Measurements from ENCODE around the gene ARFRP1.
"Not testable (repeated sequence)": the region's sequence is repeated elsewhere in the genome, so short reads cannot be mapped to it uniquely, and the experiment has no call there.

The ARFRP1 gene

DNA sequence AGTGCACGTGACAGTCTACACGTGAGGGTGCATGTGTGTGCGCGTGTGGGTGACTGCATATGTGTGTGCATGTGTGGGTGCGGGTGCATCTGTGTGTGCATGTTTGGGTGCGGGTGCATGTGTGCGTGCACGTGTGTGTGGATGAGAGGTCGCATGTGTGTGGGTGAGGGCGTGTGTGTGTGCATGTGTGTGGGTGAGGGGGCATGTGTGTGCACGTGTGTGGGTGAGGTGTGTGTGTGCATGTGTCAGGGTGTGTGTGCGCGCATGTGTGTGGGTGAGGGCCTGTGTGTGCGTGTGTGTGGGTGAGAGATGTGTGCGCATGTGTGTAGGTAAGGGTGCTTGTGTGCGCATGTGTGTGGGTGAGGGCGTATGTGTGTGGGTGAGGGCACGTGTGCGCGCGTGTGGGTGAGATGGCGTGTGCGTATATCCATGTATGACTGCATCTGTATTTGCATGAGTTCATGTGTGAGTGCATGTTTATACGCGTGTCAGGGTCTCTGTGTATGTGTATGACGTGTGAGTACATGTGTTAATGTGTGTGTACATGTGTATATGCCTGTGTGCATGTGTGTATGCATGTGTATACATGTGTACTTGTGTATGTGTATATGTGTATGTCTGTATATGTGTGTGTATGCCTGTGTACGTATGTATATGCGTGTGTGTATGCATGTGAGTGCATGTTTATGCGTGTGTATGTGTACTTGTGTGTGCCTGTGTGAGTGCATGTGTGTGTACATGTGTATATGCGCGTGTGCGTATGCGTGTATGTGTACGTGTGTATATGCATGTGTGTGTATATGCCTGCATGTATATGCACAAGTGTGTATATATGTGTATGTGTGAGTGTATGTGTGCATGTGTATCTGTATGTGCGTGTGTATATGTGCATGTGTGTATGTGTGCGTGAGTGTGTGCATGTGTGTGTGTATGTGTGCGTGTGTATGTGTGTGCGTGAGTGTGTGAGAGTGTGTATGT, 24.6 kb upstream of the ARFRP1 start:
- no peak for DNase-seq (ENCODE audit: low read depth in 2 of 2)

DNA sequence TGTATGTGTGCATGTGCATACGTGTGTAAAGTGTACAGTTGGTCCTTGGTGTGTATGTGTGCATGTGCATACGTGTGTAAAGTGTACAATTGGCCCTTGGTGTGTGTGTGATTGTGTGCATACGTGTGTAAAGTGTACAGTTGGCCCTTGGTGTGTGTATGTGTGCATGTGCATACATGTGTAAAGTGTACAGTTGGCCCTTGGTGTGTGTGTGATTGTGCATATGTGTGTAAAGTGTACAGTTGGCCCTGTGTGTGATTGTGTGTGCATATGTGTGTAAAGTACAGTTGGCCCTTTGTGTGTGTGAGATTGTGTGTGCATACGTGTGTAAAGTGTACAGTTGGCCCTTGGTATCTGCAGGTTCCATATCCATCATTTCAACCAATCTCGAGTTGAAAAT, 23.6 kb upstream of the ARFRP1 start:
- no peak for DNase-seq (ENCODE audit: low read depth in 2 of 2)

DNA sequence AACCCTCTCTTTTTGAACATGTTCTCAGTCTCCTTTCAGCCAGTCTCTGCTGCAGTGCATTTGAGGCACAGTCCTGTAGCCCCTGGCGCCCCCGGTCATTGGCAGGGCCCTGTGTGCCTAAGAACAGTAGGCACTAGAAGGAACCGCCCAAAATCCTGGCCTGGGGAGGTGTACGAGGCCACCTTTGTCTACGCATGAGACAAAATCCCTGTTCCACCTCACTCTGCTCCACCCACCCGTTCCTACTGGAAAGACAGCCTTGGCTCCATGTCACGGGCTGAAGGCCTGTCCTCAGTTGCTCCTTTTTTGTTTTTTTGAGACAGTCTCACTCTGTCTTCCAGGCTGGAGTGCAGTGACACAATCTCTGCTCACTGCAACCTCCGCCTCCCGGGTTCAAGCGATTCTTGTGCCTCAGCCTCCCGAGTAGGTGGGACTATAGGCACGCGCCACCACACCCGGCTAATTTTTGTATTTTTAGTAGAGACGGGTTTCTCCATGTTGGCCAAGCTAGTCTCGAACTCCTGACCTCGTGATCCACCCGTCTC, 22.5 kb upstream of the ARFRP1 start:
- not testable (repeated sequence) for DNase-seq (ENCODE audit: low read depth in 2 of 2)

DNA sequence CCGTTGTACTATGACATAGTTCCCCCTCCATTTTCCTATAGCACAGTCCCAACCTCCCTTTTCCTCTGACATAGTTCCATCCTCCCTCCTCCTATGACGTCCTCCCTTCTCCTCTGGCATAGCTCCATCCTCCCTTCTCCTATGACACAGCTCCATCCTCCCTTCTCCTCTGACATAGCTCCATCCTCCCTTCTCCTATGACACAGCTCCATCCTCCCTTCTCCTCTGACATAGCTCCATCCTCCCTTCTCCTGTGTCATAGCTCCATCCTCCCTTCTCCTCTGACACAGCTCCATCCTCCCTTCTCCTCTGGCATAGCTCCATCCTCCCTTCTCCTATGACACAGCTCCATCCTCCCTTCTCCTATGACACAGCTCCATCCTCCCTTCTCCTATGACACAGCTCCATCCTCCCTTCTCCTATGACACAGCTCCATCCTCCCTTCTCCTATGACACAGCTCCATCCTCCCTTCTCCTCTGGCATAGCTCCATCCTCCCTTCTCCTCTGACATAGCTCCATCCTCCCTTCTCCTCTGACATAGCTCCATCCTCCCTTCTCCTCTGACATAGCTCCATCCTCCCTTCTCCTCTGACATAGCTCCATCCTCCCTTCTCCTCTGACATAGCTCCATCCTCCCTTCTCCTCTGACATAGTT, 15.3 kb upstream of the ARFRP1 start:
- not testable (repeated sequence) for DNase-seq (ENCODE audit: low read depth in 2 of 2)

- DNase-seq (ENCODE audit: low read depth in 2 of 2), result no peak
Measured at GRCh38 chr20:63718996-63719395, 11.2 kb upstream of the ARFRP1 start.

GRCh38 chr20:63714858-63715257, 7.1 kb upstream of the ARFRP1 start:
- no peak for DNase-seq (ENCODE audit: low read depth in 2 of 2)

DNA sequence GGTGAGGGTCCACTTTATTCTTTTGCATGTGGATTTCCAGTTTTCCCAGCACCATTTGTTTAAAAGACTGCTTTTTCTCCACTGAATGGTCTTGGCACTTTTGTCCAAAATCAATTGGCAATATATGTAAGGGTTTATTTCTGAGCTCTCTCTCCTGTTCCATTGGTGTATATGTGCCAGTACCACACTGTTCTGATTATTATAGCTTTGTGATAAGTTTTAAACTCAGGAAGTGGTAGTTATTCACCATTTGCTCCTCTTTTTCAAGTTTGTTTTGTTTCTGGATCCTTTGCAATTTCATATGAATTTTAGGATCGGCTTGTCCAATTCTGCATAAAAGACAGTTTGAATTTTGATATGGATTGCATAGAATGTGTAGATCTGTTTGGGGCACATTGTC, 4.4 kb upstream of the ARFRP1 start:
- no peak for DNase-seq (ENCODE audit: low read depth in 2 of 2)

GRCh38 chr20:63711085-63711645, 3.4 kb upstream of the ARFRP1 start:
- no peak for DNase-seq (ENCODE audit: low read depth in 2 of 2)

GRCh38 chr20:63709149-63709527, 1.4 kb upstream of the ARFRP1 start:
- DNase-seq (ENCODE audit: low read depth in 2 of 2), result no peak

- no peak for DNase-seq (ENCODE audit: low read depth in 2 of 2)
Measured at GRCh38 chr20:63708301-63709148, 749 bp upstream of the ARFRP1 start.

- no peak for DNase-seq (ENCODE audit: low read depth in 2 of 2)
Measured at GRCh38 chr20:63706852-63707557, 771 bp downstream of the ARFRP1 start.

DNA sequence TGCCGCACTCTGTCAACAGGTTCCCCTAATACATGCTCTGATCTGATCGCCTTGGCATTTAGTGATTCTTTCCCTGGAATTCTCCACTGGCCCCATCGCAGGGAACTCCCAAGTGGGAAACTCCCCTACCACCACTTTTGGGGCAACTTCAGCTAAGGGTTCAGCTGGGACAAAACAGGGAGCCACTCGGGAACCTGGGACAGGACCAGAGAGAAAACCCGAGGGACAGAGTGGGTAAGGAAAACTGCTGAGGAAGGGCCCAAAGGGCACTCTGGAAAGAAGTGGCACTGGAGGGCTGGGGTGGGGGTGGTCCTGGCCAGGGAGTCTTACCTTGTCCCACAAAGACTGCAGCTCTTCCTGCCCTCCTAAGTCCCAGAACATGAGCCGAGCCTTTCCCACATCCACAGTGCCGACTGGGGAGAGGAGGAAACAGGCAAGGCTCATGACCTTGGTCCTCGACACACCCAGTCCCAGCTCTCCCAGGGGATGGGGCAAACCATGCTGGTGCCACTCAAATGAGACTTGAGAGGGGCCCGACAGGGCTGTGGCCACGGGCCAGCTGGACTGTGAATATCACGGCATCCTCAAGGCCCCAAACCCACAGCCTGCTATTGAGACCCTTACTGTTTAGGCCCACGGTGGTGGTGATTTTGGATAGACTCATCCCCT, 1.6 kb downstream of the ARFRP1 start:
- DNase-seq (ENCODE audit: low read depth in 2 of 2), result no peak

DNA sequence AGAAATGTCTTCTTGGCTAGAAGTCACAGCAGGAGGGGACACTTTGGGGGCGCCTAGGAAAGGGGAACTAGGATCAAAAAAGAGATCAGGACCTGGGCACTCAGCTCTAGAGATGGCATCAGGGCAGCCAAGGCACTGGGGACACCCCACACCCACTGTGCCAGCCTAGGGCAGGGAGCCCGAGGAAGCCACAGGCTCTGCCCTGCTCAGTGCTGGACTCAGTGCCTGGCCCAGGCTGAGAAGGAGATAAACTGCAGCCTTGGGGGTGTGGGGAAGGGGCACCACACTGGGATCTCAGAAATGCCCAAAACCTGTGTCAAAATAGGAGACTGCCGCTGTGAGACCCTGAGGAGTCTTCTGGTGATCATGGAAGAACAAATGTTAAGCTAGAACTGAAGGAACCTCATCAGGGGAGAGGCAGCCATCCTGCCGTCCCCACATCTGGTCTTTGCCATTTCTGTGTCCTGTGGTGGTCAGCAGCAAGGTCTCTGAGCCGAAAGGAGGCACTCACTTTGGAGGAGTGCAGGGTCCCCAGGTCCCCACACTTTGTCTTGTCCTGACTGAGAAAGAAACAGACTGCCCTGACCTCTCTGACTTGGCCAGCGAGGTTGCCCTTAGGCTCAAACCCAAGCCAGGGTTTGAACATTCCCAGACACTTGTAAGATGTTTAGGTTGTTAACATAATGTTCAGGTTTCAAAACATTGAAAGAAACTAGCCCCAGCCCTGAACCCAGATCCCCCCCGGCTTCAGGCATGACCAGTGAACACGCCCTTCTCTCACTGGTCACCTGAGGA, 2.3 kb downstream of the ARFRP1 start:
- no peak for DNase-seq (ENCODE audit: low read depth in 2 of 2)

DNA sequence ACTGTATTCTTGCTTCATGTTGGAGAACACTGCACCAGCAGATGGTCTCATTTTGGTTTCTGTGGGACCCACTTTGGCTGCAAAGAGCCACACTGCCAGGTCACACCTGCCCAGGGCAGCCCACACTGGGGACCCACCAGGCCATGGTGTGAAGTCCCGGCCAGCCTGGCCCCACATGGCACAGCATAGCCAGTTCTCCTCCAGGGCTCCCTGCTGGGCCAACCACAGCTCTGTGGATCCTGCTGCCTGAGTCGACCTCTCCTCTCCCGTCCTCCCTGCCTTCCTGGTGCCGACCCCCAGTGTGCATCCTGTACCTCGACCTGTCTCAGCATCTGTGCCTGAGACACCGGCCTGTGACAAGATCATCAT, 3.0 kb downstream of the ARFRP1 start:
- DNase-seq (ENCODE audit: low read depth in 2 of 2), result no peak

DNA sequence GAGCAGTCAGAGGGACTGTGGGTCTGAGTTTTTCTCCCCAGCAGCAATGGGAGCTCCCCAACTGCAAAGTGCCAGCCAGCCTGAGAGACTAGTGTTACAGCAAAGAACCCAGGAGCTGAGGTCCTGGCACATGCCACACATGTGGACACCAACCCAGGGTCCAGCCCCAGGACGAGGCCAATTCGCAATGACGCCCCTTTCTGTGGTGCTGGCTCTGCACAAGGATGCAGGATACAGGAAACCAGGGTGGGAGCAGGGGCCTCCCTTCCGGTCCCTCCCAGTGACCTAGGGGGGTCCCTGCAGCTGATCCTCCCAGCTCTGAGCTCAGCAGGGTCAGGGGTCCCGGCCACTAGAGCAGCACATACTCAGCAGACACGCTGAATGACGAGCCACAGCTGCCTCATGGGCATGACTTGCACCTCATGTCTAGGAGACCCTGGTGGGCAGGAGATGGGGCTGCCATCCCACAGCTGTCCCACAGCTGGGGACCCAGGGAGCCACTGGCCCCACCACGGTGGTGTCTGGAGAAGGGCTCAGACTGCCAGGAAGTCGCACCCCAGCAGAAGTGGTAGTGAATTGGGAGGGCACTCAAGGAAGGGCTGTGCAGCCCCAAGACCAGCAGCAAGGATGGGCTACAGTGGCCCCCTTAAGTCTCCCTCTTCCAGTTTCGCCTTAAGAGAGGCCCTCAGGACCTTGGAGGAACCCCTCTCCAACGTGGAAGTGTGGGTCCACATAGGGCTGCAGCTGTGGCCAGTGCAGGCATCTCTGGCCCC, 3.6 kb downstream of the ARFRP1 start:
- no peak for DNase-seq (ENCODE audit: low read depth in 2 of 2)

DNA sequence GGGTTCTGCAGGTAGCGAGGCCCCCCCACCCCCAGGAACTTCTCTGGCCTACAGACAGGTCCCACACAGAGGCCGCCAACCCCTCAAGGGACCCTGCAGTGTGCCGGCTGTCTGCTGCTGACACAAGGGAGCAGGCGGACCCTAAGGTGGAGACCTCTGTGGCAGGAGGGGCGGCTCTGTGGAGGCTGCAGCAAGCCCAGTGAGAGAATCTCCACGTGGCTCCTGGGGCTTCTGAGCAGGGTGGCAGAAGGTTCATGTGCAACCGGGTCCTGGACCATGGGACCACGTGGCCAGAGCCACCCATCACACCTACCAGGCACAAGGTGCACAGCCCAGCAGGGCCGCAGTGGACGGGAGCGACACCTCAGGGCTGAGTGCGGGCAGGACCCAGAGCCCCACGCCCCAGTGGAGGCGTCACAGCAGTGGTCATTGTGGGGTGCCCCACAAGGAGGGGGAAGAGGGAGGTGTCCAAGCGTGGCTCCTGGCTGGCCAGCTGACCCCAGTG, 4.3 kb downstream of the ARFRP1 start:
- no peak for DNase-seq (ENCODE audit: low read depth in 2 of 2)

DNA sequence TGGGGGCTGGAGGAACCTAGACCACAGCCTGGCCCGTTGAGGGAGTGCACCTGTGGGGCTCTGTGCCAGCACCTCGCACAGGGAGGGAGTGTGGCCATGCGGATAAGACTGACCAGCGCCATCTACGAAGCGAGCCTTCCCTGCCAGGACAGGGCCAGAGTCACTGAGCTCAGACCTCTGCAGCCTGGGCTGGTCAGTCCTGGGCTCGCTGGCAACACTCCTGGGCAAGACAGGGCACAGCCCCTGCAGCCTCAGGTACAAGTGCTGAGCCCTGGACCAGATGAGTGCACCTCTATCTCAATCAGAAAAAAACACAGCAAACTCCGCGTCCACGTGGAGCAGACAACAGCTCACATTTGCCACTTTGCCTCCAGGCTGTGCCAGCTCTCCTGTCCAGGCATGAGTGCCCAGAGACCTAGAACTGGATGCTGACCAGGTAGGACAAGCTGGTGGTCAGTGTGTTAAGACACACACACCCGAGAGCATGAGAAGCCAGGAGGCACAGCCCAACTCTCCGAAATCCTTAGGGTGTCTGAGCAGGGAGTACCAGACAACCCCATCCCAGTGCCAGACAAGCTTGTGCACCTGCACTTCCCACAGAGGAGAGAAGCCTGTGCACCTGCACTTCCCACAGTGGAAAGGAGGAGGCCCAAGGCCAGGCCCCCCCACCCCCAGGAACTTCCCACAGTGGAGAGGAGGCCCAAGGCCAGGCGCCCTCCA, 4.9 kb downstream of the ARFRP1 start:
- DNase-seq (ENCODE audit: low read depth in 2 of 2), result no peak
